Hematopoietic multipotent progenitor cell treated with erythropoietin and hydrocortisone succinate and interleukin-3 and kit ligand, for 8 days (in vitro differentiated cells): ENCODE data around the gene MRPL45.

ENCODE experiments used
- DNase-seq: peaks from one replicate; pipeline ENCODE4 v3.0.0-alpha.2; 2015

MRPL45 gene

DNA sequence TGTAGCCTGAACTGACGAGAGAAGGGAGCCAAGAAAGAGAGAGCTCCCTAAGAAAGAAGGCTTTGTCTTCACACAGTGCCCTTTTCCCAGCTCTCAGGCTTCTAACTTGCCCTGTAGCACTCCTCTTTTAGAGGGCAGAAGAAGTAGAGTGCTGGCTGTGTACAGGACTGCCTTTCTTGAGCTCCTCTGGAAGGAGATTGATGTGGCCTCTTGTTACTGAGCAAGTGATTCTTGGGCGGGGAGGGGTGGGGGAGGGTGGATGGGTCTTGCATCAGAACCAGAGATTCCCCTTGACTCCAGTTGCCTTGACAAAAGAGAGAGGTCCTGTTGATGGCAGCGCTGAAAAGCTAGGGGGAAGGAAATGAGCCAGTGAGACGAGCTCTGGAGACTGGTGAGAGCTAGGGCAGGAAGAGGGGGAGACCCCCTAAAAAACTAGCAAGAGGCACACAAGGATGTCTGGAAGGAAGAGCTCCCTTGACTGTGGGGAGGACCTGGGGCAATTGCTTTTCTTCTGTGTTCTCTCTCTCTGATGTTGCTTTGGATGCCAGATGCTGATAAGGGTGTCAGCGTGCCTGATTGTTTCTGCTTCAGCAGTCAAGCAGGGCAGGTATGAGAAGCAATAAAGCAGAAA is 28.4 kb downstream of the MRPL45 start:
- no peak for DNase-seq

- DNase-seq: no peak
These were observed 30.2 kb downstream of the MRPL45 start for GRCh38 chr17:38326996-38327792.

- no peak for DNase-seq
These were observed 31.0 kb downstream of the MRPL45 start for GRCh38 chr17:38327936-38328335.

- DNase-seq: no peak
These were observed 31.7 kb downstream of the MRPL45 start for GRCh38 chr17:38328620-38329019.

DNA sequence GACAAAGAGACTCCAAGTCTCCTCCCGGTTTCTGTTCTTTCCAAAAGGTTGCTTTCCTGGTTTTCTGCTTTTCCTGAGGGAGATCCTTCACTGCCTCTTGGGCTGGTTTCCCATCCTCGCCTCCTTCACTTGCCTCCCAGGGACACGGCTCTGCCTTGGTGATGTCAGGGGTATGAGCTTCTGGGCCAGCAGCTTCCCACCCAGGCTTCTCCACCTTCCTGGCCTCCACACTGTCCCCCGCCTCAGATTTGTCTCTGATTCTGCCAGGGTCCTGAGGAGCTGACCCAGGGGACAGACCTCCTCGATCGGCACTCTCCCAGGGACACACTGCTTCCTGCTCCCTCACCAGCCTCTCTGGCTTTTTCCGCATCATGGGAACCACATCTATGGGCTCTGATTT is 32.3 kb downstream of the MRPL45 start:
- DNase-seq: no peak

DNA sequence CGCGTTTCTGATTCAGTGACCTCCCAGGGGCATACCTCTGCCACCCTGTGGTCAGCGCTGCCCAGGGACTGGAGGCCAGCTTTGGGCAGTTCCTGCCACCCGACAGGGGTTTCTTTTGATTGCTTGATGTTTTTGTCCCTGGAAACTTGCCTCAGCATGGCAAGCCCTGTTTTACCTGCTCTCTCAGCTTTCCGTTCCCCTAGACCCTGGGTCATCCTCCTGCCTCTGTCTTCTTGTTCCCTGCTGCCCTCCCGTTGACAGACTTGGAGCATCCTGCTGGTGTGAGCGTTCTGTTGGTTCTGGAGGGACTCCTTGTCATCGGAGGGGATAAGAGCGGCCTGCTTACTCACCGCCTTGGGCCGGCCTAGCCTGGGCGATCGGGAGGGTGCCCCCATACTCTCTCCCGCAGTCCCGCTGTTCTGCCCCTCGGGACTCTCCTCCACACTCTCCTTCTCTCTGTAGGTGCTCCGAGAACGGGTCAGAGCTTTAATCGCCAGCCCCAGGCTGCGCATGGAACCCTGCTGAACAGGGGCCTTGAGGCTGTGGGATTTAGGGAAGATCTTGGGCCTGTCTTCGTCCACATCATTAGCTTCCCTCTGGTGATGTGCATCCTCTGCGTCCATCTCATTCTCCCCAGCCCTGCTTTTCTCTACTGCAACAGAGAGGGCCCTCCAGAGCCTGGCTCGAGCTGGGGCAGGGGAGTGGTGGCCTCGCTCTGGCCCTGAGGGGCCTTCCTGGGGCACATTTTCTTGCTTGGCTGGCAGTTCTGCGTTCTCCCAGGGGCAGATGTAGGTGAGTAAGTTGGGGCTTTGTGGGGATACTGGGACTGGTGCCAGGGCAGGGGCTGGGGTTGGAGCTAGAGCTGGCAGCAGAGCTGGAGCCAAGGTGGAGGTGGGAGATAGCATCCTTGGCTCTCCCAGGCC is 33.1 kb downstream of the MRPL45 start:
- DNase-seq: no peak

DNA sequence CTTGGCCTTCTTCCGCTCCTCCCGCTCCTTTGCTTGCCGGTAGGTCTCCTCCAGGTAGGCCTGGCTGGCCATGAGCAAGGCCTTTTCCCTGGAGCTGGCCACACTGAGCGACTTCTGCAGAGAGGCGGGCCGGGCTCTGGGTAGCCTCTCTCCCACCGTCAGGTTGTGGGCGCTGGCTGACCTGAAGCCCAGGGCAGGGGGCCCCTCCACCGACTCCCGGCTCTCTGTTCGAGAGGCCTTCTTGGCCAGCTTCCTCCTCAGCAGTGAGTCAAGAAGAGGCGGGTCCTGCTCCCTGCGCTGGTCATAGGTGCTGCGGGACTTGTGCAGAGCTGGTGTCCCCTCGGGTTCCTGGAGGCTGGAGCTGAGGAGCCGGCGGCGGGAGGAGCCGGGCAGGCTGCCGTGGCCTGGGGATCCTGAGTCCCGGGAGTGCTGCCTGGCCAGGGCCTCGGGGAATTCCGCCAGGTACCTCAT is 34.0 kb downstream of the MRPL45 start:
- DNase-seq: no peak

- DNase-seq: no peak
These were observed 35.8 kb downstream of the MRPL45 start for GRCh38 chr17:38332735-38333134.

- peak; percentile 44 for DNase-seq
These were observed 36.8 kb downstream of the MRPL45 start for GRCh38 chr17:38333635-38334295.

DNA sequence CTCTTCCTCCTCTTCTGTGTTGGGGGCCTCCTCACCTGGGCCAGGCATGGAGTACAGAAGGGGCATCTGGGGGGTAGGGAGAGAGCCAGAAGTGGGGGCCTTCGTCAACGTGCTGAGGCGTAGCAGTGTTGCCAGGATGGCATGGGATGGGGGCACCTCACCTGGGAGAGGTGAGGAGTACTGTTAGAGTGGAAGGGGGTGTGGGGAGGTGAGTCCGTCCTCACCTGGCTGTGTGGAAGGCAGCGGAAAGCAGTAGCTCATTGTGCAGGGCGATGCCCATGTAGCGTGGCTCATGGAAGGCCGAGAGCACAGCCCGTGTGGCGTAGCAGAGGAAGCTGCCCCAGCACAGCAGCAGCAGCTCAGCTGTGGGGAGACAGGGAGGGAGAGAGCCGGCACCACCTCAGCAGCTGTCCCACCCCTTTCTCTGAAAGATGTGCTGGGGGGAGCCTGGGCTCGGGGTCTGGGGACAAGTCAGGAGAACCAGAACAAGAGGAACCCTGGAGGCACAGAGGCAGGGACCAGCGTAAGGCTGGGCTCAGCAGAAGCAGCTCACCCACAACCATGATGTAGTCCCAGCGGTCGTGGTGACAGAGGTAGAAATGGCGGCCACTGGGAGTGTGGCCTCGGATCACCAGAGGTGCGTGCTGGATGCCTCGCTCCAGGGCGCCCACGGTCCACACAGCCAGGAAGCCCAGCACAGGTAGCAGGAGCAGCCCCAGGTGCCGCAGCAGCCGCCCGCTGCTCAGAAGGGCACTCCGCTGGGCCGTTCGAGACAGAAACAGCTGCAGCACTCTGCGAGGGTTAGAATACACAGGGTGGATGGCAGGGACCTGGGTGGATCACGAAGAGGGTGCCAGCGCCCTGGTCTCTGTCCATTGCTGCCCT is 37.8 kb downstream of the MRPL45 start:
- no peak for DNase-seq

GRCh38 chr17:38336838-38337237 is 39.9 kb downstream of the MRPL45 start:
- DNase-seq: no peak

DNA sequence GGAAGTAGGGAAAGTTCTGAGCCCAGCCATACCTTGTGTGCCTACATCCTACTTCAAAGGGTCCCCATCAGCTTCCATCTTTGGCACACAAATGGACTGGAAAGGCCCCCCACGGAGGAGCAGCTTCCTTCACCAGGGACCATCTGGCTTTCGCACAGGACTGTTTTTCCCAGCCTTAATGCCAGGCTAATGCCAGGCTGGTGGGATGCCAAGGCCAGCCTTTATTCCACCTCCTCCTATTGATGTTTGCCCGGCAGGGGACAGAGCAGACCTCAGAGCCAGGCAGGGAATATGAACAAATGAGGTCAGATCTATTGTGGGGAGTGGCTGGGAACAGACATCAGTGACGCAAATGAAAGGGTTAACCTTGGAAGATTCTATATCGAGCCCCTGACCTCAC is 41.1 kb downstream of the MRPL45 start:
- DNase-seq: no peak

GRCh38 chr17:38338535-38338934 is 41.6 kb downstream of the MRPL45 start:
- DNase-seq: no peak

DNA sequence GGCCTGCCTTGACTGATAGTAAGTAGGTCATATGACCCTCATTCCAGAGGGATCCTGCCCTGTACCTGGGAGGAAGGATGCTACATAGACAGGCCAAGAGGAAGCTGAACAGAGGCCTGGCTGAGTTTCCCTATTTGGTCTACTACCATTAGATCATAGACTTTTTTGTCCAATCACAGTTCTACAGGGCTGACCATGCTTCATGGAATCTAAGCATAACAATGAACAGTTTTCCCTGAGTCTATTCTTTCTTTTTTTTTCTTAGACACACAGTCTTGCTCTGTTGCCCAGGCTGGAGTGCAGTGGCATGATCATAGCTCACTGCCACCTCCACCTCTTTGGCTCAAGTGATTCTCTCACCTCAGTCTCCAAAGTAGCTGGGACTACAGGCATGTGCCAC is 42.9 kb downstream of the MRPL45 start:
- no peak for DNase-seq

DNA sequence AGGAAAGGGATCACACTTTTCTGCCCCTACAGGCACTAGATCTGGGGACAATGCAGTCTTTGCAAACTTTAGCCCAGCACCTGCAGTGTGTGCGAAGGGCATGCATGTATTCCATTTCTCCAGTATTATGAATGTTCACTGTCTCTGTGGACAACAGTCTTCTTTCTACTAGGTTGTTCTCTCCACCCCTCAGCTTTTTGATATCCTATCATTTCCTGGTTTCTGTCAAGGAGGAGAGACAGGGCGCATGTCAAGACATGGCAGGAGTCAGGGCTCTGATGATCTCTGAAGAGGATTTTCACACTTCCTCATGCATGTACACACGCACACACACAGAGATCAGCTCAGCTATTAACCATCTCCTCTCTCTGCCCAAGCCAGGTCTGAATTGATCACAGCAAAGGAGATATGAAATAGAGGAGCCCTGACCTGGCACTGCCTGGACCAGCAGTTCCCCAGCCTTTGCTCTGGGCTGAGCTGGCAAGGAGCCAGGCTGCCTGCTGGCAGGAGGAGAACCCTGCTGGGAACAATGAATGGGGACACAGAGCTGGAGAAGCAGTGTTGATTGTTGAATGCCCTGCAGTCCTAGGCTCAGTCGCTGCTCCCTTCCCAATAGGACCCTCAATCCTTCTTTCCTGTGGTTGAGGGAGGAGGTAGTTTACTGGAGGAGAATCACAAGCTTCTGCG is 44.2 kb downstream of the MRPL45 start:
- DNase-seq: peak; percentile 18

GRCh38 chr17:38342886-38343607 is 46.1 kb downstream of the MRPL45 start:
- DNase-seq: no peak

DNA sequence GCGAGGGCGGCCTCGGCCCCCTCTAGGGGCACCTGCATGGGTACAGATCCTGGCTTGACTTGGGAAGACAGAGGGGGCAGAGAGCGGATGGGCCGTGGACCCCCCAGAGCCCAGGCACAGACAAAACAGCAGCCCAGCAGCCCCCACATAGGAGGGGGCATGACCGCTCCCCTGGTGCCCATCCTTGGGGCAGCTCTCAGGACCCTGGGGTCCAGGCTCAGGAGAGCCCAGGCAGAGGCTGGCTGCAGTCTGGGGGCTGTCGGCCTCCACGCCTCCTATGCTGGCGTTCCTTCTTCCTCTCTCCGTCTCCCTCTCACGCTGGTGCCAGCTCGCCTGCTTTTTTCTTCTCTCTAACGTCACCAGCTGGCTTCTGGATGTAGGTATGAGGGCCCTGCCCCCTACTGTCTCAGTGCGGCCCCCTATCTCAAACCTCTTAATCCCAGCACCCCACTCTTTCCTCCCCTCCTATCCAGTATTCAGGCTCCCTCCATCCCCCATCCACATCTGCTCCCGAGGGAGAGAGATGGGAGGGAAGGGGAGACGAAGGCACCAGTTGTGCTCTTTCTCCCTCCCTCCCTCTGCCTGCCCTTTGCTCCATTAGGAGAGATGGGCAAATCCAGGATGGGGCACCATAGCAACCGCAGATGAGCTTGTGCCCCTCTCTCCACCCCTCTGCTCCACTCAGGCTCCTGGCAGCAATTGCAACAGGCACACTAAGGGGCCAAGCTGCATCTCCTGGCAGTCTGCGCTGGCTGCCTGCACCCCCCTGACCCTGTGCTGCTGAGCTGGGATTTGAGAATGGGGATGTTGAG is 46.8 kb downstream of the MRPL45 start, which contains the start of gene GPR179:
Gene GPR179 (minus strand): TSS at position 349 of the 812 bp plus-strand sequence. CDS start 167 bp downstream, at position 182.
- no peak for DNase-seq

- DNase-seq: no peak
These were observed 47.4 kb downstream of the MRPL45 start for GRCh38 chr17:38344420-38344745.

DNA sequence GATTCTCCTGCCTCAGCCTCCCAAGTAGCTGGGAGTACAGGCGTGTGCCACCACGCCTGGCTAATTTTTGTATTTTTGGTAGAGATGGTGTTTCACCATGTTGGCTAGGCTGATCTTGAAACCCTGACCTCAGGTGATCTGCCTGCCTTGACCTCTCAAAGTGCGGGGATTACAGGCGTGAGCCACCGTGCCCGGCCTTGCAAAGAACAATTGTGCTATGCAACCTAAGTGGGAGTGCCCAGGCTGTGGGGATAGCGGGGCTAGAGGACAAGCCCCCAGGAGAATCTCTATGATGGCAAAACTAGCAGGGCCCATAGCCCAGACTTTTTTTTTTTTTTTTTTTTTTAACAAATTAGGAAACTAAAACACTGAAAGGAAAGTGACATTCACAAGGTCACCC is 48.8 kb downstream of the MRPL45 start:
- no peak for DNase-seq
